DOHH2 (cell line): ENCODE results near the gene ACSS3.

Experiments
- CTCF ChIP-seq: fragments of 200-600 bp; sonication (generic); IDR thresholded peaks from one replicate; pipeline ENCODE4 v1.5.1; 2014; ENCODE audit warnings: antibody characterized with exemption, mild to moderate bottlenecking, low read depth, low read length; ENCODE audit not compliant: poor library complexity, severe bottlenecking
- EZH2phosphoT487 ChIP-seq: fragments of 200-600 bp; sonication (generic); IDR thresholded peaks from 2 replicates; pipeline ENCODE4 v1.6.1; 2017; ENCODE audit warnings: borderline replicate concordance, mild to moderate bottlenecking, antibody characterized with exemption, low read length, moderate library complexity, mixed read lengths

GRCh38 chr12:81094718-81095360 lies 17.0 kb downstream of the ACSS3 start:
- TF ChIP-seq CTCF = no peak
- TF ChIP-seq EZH2phosphoT487 = no peak
